ENCODE measurements around the gene G6PC1.
"Not testable (repeated sequence)": the region's sequence is repeated elsewhere in the genome, so short reads cannot be mapped to it uniquely, and the experiment has no call there.

The G6PC1 gene

GRCh38 chr17:42878924-42879595, 21.5 kb upstream of the G6PC1 start:
- no peaks in the 10 kb centered on the region for H3K9me3 ChIP-seq (ENCODE audit: control insufficient read depth, low read length)
- no peak overlapping the region for H3K4me3 ChIP-seq (ENCODE audit: low read length)
- H3K36me3 ChIP-seq (ENCODE audit: control insufficient read depth, insufficient read depth, low read length) = no peaks in the 10 kb centered on the region
- H3K4me1 ChIP-seq (ENCODE audit: control insufficient read depth, insufficient read depth, low read length) = no peaks in the 10 kb centered on the region
- H3K9ac ChIP-seq (ENCODE audit: low read length) = no peak overlapping the region
- H3K27me3 ChIP-seq (ENCODE audit: control insufficient read depth, insufficient read depth, low read length) = peaks cover 12% of the 10 kb centered on the region

- H3K27me3 ChIP-seq (ENCODE audit: control insufficient read depth, insufficient read depth, low read length) = peaks cover 12% of the 10 kb centered on the region
- no peaks in the 10 kb centered on the region for H3K36me3 ChIP-seq (ENCODE audit: control insufficient read depth, insufficient read depth, low read length)
- no peak overlapping the region for H3K4me3 ChIP-seq (ENCODE audit: low read length)
- no peaks in the 10 kb centered on the region for H3K9me3 ChIP-seq (ENCODE audit: control insufficient read depth, low read length)
- no peak overlapping the region for H3K9ac ChIP-seq (ENCODE audit: low read length)
- H3K4me1 ChIP-seq (ENCODE audit: control insufficient read depth, insufficient read depth, low read length) = no peaks in the 10 kb centered on the region
Observed at GRCh38 chr17:42879596-42879985, 21.0 kb upstream of the G6PC1 start.

GRCh38 chr17:42880776-42881310, 19.8 kb upstream of the G6PC1 start:
- Histone ChIP-seq H3K4me3 (ENCODE audit: low read length) (no peak overlapping the region), H3K9me3 (ENCODE audit: control insufficient read depth, low read length) (no peaks in the 10 kb centered on the region), H3K4me1 (ENCODE audit: control insufficient read depth, insufficient read depth, low read length) (no peaks in the 10 kb centered on the region), H3K27me3 (ENCODE audit: control insufficient read depth, insufficient read depth, low read length) (peaks cover 16% of the 10 kb centered on the region), H3K36me3 (ENCODE audit: control insufficient read depth, insufficient read depth, low read length) (no peaks in the 10 kb centered on the region), H3K9ac (ENCODE audit: low read length) (no peak overlapping the region)

- not testable (repeated sequence) for H3K9ac ChIP-seq (ENCODE audit: low read length); H3K4me3 ChIP-seq (ENCODE audit: low read length); H3K4me1 ChIP-seq (ENCODE audit: control insufficient read depth, insufficient read depth, low read length); H3K9me3 ChIP-seq (ENCODE audit: control insufficient read depth, low read length); H3K36me3 ChIP-seq (ENCODE audit: control insufficient read depth, insufficient read depth, low read length)
- H3K27me3 ChIP-seq (ENCODE audit: control insufficient read depth, insufficient read depth, low read length) = peaks cover 16% of the 10 kb centered on the region
Observed at GRCh38 chr17:42881706-42882105, 18.9 kb upstream of the G6PC1 start.

- no peak overlapping the region for H3K4me3 ChIP-seq (ENCODE audit: low read length)
- H3K36me3 ChIP-seq (ENCODE audit: control insufficient read depth, insufficient read depth, low read length) = no peaks in the 10 kb centered on the region
- no peaks in the 10 kb centered on the region for H3K4me1 ChIP-seq (ENCODE audit: control insufficient read depth, insufficient read depth, low read length)
- peaks cover 16% of the 10 kb centered on the region for H3K27me3 ChIP-seq (ENCODE audit: control insufficient read depth, insufficient read depth, low read length)
- no peaks in the 10 kb centered on the region for H3K9me3 ChIP-seq (ENCODE audit: control insufficient read depth, low read length)
- H3K9ac ChIP-seq (ENCODE audit: low read length) = no peak overlapping the region
Observed at GRCh38 chr17:42882166-42882565, 18.4 kb upstream of the G6PC1 start.

GRCh38 chr17:42883802-42884558, 16.6 kb upstream of the G6PC1 start:
- H3K4me3 ChIP-seq (ENCODE audit: low read length) = no peak overlapping the region
- no peaks in the 10 kb centered on the region for H3K4me1 ChIP-seq (ENCODE audit: control insufficient read depth, insufficient read depth, low read length)
- H3K9ac ChIP-seq (ENCODE audit: low read length) = no peak overlapping the region
- H3K9me3 ChIP-seq (ENCODE audit: control insufficient read depth, low read length) = no peaks in the 10 kb centered on the region
- H3K36me3 ChIP-seq (ENCODE audit: control insufficient read depth, insufficient read depth, low read length) = no peaks in the 10 kb centered on the region
- peaks cover 4% of the 10 kb centered on the region for H3K27me3 ChIP-seq (ENCODE audit: control insufficient read depth, insufficient read depth, low read length)

GRCh38 chr17:42885806-42886205, 14.8 kb upstream of the G6PC1 start:
- H3K4me1 ChIP-seq (ENCODE audit: control insufficient read depth, insufficient read depth, low read length); H3K9me3 ChIP-seq (ENCODE audit: control insufficient read depth, low read length); H3K27me3 ChIP-seq (ENCODE audit: control insufficient read depth, insufficient read depth, low read length); H3K4me3 ChIP-seq (ENCODE audit: low read length); H3K9ac ChIP-seq (ENCODE audit: low read length); H3K36me3 ChIP-seq (ENCODE audit: control insufficient read depth, insufficient read depth, low read length): not testable (repeated sequence)

GRCh38 chr17:42886283-42887176, 14.1 kb upstream of the G6PC1 start:
- Histone ChIP-seq H3K9me3 (ENCODE audit: control insufficient read depth, low read length) (no peaks in the 10 kb centered on the region), H3K4me1 (ENCODE audit: control insufficient read depth, insufficient read depth, low read length) (peaks cover 3% of the 10 kb centered on the region), H3K4me3 (ENCODE audit: low read length) (no peak overlapping the region), H3K36me3 (ENCODE audit: control insufficient read depth, insufficient read depth, low read length) (no peaks in the 10 kb centered on the region), H3K9ac (ENCODE audit: low read length) (no peak overlapping the region), H3K27me3 (ENCODE audit: control insufficient read depth, insufficient read depth, low read length) (peaks cover 4% of the 10 kb centered on the region)

GRCh38 chr17:42889809-42890208, 10.8 kb upstream of the G6PC1 start:
- Histone ChIP-seq H3K27me3 (ENCODE audit: control insufficient read depth, insufficient read depth, low read length) (peaks cover 3% of the 10 kb centered on the region), H3K4me3 (ENCODE audit: low read length) (no peak overlapping the region), H3K4me1 (ENCODE audit: control insufficient read depth, insufficient read depth, low read length) (peaks cover 27% of the 10 kb centered on the region), H3K9ac (ENCODE audit: low read length) (no peak overlapping the region), H3K36me3 (ENCODE audit: control insufficient read depth, insufficient read depth, low read length) (no peaks in the 10 kb centered on the region), H3K9me3 (ENCODE audit: control insufficient read depth, low read length) (no peaks in the 10 kb centered on the region)

GRCh38 chr17:42891539-42892152, 9.0 kb upstream of the G6PC1 start:
- no peaks in the 10 kb centered on the region for H3K27me3 ChIP-seq (ENCODE audit: control insufficient read depth, insufficient read depth, low read length)
- H3K9me3 ChIP-seq (ENCODE audit: control insufficient read depth, low read length) = no peaks in the 10 kb centered on the region
- H3K4me1 ChIP-seq (ENCODE audit: control insufficient read depth, insufficient read depth, low read length) = peaks cover 35% of the 10 kb centered on the region
- no peaks in the 10 kb centered on the region for H3K36me3 ChIP-seq (ENCODE audit: control insufficient read depth, insufficient read depth, low read length)
- H3K4me3 ChIP-seq (ENCODE audit: low read length) = no peak overlapping the region
- peak overlapping the region; percentile 31 for H3K9ac ChIP-seq (ENCODE audit: low read length)

- no peak overlapping the region for H3K9ac ChIP-seq (ENCODE audit: low read length)
- no peaks in the 10 kb centered on the region for H3K9me3 ChIP-seq (ENCODE audit: control insufficient read depth, low read length)
- H3K36me3 ChIP-seq (ENCODE audit: control insufficient read depth, insufficient read depth, low read length) = no peaks in the 10 kb centered on the region
- H3K4me3 ChIP-seq (ENCODE audit: low read length) = no peak overlapping the region
- no peaks in the 10 kb centered on the region for H3K27me3 ChIP-seq (ENCODE audit: control insufficient read depth, insufficient read depth, low read length)
- H3K4me1 ChIP-seq (ENCODE audit: control insufficient read depth, insufficient read depth, low read length) = peaks cover 35% of the 10 kb centered on the region
Observed at GRCh38 chr17:42893359-42893758, 7.2 kb upstream of the G6PC1 start.

All from mucosa of stomach (tissue), 1 donor.